Glomerular visceral epithelial cell (primary cell): ENCODE results near the gene PGM1.

ENCODE experiments used
- DNase-seq: peaks from one replicate; pipeline ENCODE4 v3.0.0-alpha.2; 2016; ENCODE audit errors: extremely low spot score

PGM1 gene

DNA sequence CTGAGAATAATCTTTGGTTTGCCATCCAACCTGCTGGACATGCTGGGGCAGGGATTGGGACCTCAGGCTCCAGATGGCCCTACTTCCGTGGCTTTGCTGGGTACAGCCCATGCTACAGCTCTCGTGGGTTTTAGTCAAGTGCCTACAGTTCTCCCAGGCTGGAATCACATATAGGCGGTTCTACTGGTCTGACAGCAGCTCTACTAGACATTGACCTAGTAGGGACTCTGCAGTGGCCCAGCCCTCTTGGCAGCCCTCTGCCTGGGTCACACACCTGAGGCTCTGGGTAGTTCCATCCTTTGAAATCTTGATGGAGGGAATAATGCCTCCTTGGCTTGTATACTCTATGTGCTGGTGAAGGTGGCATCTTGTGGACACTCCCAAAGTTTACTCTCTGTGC, 72.2 kb downstream of the PGM1 start:
- no peak for DNase-seq

DNA sequence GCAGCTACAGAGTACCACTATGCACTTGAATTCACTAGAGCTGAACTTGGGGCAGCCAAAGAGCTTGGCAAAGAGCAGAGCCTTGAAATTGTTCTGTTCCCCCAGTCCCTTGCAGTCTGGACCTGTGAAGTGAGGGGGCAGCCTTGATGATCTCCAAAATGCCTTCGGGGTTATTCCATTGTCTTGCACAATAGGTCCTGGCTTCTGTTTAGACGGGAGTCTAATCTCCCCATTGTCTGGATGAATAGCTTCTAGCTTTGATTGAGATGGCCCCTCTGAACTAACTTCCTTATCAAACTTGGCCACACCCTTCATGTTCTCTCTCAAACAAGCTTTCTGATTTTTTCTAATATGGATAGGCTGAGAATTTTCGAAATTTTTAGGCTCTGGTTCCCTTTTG, 72.6 kb downstream of the PGM1 start:
- DNase-seq = no peak

DNA sequence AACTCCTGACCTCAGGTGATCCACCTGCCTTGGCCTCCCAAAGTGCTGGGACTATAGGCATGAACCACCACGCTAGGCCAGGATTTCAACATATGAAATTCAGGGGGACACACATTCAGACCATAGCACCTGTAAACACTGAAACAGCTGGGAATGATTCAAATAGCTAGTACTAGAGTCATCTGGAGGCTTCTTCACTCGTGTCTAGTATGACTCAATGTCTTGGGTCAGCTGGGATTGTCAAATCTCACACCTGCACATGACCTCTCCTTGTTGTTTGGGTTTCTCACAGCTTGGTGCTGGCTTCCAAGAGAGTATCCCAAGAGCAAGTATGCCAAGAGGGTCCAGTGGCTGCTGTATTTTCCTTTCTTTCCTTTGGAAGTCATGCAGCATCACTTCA, 75.1 kb downstream of the PGM1 start:
- DNase-seq = peak; percentile 18

DNA sequence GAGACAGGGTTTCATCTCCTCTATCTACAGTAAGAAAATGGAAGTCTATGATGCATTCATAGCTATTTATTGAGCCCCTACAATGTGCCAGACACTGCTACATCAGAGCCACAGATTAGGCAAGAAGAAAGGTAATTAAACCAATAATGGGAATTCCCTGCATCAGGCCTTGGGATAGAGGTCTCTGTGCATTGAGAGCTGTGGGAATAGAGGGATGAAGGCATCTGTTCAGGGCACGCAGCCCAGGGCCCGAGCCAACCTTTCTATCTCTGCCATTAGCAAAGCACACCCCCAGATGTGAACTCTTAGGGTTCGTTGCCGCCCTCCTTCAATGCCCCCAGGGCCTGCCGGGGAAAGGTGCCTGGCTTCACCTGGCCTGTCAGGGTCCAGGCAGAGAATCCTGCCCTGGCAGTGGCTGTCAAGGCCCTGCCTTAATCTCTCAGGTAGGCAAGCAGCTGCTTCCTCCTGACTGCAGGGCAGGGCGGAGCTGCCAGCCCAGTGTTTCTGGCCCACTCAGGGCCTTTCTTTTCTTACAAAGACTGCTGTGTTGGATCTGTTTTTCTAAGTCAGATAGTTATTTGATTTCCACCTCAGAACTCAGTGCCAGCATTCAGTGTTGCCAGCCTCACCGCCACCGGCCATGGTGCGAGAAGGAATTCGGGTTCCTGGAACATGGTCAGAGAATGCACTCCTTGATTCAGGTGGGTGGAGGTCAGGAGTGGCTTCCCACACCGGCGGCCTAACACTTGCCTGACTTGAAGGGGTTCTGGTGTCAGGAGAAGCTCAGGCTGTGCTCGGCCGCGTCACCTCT, 76.1 kb downstream of the PGM1 start:
- no peak for DNase-seq

DNA sequence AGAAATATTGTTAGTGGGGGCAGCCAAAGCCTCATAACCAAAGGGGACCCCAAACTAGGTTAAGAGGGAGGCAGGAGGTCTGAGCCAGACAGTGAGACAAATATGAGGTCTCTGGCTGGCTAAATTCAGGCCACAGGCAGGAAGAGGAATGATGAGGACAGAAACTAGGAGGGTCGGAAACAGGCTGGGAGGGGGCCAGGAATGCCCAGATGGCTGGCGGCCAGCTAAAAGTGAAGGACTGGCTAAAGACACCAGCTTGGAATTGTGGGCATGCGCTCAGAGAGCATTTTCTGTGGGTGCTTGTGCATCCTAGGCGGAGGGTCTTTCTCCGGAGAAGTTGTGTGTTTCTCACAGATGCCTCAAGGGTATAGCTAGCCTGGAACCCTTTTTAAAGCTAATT, 77.0 kb downstream of the PGM1 start:
- no peak for DNase-seq

DNA sequence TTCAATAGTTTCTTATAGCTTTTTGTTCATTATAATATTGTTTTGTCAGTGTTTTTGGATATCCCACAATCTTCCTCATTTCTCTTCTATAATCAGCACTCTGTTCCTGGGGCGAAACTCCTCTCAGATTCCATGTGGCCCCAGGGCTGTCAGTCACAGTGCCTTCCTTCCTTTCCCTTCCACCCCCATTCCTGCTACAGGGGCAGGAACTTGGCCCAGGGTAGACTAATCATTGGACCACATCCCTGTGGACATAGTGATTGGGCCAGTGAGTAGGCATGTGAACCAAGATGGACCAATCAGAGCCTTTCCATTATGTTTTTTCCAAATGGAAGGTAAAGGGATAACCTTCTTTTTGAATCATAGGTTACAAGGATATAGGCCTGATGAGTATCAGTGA, 78.3 kb downstream of the PGM1 start:
- DNase-seq = no peak

DNA sequence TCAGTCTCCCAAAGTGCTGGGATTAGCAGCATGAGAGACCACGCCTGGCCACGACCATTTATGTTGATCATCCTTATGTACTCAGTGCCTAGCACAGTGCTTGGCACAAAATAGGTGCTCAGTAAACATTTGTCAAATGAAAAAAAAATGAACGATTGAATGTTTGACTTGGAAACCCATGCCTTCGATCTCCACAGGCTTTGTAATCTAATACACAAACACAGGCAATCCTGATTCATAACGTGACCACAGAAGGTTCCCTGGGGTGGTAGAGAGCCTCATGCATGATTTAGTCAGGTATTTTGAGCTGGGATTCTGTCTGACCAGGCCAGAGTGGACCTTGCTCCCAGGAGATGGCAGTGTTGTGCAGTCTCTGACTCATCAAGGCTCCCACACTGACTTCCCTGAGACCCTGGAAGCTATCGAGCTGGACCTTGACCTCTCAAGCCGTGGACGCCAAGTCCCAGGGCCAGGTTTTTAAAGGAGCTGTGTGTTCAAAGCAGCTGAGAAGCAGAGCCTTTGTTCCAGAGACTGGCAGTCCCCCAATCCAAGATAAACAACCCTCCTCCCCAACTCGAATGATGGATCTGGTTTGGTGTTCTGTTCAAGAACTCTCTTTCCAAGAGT, 81.1 kb downstream of the PGM1 start:
- peak; percentile 94 for DNase-seq

DNA sequence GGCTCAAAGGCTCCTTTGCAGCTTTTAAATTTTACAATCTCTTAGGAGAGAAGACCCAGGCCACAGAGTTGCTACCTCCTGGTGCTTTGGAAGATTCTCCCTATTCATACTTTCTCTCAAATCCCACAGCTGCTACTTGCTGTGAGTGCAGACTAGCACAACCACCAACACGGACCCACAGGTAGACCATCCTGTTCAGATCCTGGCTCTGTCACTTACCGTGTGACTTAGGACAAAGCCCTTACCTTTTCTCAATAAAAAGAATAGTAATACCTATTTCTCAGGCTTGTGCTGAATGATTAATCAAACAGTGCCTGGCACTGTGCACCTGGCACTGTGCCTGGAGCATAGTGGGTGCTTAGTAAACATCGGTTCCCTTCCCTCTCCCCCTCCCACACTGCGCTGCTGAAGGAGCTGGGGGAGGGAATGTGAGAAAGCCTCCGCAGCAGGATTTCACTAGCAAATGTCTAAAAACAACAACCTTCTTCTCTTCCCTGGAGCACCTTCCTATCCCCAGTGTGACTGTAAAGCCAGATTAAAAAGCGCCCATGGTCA, 81.7 kb downstream of the PGM1 start:
- DNase-seq = no peak

DNA sequence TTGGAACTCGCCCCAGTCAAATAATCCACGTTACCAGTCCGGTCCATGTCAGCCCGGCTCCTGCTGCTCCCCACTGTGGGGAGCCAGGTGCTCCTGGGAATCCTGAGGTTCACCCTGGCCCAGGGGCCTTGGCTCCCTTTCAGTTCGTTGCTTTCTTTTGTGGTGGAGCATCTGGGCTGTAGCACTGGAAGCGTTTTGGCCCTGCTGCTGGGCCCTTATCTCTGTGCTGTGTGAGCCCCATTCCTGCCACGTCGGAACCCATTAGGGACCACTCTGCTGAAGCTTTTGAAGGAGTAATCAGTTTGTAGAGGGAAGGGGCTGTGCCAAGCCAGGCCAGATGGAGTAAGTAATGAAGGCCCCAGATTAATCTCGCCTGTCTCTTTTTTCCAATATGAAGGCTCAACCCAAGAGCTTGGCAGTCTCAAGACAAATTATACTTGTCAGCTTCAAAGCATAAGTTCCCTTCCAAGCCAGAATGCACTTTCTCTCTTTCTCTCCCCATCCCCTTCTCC, 82.3 kb downstream of the PGM1 start:
- DNase-seq = no peak

DNA sequence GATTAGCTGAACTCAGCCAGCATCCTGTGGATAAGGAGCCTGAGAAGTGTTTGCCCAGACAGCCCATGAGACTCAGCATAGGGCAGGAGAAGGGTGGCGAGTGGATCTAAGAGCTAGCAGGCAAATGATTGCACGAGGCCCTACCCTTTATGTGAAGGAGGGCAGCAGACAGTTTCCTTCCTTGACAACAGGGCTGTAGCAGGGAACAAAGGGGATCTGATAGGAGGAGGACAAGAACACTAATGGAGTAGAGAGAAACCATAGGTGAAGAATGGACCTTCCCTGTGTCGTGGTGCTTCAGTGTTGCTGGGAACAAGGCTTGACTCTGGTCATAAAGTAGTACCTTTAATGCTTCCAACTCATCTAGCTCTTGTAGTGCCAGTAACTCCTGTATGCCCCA, 84.3 kb downstream of the PGM1 start:
- no peak for DNase-seq

DNA sequence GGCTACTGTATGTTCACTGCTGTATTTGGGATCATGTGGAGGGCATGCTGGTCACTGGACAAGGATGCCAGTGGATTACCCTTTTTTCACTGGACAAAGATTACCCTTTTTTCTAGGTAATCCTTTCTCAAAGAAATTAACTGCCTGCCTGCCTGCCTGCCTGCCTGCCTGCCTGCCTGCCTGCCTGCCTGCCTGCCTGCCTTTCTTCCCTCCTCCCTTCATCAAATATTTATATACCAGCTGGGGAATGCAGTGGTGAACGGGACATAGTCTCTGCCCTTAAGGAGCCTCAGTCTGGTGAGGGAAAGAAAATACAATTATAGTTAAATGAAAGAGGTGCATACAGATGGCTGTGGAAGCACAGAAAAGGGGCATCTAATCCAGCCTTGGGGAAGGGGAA, 85.0 kb downstream of the PGM1 start:
- no peak for DNase-seq

DNA sequence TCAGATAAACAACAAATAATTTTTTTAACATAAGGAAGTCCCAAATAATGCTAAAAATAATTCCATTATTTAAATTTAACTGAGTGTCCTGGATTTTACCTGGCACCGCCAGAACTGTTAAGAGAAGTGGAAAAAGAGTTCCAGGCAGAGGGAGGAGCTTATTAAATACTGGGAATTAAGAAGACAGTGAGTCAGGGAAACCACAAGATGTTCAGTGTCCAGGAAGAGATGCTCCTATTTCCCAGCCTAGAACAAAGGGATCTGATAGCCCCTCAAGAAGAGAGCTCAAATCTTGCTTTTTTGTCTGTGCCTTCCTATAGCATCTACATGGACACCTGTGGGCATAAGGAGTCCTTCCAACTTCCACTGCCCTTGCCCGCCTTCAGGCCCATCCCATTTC, 85.9 kb downstream of the PGM1 start:
- DNase-seq = peak; percentile 31

DNA sequence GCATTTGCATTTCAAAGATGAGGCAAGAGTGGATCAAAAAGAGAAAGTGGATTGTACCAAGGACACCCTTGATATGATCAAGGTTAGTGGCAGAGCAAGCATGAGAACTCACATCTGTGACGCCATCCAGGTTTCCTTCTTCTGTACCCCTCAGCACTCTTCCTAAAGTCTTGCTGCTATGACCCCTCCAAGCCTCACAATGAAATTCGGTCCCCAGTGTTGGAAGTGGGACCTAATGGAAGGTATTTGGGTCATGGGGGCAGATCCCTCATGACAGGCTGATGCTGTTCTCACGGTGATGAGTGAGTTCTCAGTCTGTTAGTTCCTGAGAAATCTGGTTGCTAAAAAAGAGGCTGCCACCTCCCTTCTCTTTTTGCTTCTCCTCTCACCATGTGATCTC, 86.4 kb downstream of the PGM1 start:
- DNase-seq = no peak

DNA sequence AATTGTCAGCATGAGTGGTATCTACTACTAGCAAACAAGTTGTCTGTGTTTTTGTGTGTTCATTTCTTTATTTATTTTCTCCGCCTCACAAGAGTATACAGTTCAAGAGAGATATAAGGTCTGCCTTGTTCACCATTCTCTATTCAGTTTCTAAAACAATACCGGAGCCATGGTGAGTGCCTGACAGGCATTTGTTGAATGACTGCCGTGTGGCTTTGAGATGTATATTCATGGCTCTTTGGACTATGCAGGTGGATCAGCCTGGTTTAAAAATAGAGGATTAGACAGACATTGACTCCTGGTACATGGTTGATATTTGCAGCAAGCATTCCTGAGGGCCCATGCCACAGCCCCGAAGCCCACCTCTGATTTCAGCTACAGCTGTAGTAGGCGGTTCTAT, 89.7 kb downstream of the PGM1 start:
- no peak for DNase-seq

DNA sequence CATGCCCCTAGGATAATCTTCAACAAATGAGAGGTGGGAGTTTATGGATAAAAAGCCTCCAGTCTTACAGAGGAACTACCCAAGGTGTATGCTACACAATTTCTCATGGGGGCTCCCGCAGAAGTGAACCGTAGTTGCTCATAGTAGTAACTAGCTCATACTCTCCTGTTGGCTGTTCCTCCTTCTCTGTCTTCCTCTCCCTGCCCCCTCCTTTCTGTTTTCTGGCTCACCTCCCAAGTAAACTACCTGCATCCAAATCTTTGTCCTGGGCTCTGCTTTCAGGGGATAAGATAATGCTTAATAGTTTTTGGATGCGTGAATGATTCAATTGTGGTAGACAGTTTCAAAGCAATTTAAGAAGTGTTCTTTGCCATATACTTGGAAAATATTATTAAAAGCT, 90.5 kb downstream of the PGM1 start:
- DNase-seq = no peak

DNA sequence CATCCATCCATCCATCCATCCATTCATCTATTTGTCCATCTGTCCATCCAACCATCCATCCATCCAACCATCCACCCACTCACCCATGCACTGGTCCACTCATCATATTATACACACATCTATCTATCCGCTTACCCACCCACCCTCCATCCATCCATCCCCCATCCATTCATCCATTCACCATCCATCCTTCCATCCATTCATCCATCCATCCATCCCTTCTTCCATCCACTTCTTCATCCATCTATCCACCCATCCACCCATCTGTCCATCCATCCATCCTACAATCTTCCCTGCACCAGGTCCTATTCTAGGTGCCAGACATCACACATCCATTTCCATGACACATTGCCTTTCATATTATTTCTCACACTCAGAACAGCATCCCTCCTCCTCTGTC, 93.5 kb downstream of the PGM1 start:
- no peak for DNase-seq

DNA sequence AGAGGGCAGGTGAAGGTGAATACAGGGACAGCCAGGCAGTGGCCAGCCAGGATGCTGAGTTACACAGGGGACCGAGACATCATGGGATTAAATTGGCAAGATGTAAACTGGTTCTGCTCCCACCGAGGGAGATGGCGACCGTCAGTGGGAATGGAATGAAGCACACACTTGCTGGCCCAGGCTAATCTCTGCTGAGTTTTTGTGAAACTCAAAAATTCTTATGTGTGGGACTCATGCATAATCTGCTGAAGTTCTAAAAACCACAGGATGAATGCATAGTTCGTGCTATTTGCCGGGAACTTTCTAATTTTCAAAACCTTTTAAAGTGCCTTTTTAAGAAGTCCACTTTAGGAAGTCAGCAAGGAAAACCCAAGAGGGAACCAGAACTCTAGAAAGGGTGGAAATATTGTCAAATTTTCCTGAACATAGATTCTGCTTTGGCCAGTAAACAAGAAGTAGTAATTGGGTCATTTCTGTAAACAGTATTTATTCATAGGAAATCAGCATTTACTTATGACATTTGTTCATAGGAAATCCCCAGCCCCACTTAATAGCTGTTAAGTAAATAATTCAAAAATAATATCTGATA, 95.2 kb downstream of the PGM1 start:
- no peak for DNase-seq

DNA sequence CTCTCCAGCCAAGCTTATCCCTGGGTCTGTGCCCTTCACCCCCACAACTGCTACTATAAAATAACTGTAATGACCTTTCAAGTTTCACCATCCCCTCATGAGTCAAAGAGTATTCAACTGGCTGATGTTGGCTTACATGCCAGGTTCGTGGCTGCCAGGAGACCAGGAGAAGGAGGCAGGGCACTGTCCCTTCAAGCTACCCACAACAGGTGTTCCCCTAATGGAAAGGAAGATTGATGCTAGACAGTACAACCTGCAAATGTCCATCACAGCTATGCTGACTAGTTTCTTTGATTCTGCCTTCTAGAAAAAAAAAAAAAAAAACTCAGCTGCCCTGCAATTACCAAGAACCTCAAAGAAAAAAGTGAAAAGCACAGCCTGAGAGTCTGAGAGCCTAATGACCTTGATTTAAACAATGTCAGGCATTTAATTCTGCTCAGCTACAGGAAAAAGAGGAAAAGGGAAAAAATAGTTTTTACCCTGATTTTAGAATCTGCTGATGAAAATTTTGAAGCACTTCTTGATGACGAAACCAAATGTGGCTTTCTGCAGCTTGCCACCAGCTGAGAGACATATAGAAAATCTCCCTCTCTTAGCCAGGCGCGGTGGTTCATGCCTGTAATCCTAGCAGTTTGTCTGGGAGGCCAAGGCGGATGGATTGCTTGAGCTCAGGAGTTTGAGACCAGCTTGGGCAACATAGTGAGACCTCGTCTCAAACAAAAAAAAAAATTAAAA, 97.9 kb downstream of the PGM1 start:
- no peak for DNase-seq

DNA sequence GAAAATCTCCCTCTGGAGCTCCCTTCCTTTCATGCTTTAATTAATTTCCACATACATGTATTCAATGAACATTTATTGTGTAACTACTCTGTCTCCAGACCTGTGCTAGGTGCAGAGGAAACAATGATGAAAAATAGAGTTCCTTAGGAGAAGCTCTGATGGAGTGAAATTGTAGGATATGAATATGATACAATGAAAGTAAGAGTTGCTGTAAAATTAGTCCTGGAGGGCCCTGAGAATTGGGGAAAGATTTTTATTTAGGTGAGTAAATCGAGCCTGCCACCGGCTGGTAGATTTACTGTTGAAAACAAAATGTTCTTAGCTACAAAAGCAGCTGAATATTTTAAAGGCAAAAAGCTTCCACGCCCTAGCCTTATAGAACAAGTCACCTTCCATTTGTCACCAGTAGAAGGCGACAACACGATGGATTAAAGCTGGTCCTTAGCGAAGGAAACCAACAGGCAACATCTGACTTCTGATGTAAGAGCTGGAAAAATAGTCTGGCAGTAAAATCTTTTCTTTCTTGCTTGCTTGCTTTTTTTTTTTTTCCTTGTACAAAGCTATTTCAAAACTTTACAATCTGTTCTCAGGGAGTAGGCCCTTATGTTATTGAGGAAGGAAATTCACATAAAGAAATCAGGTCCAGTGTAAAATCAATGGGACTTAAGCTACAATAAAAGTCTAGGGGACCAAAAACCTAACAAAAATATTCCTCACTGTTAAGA, 98.7 kb downstream of the PGM1 start:
- DNase-seq = peak; percentile 80

DNA sequence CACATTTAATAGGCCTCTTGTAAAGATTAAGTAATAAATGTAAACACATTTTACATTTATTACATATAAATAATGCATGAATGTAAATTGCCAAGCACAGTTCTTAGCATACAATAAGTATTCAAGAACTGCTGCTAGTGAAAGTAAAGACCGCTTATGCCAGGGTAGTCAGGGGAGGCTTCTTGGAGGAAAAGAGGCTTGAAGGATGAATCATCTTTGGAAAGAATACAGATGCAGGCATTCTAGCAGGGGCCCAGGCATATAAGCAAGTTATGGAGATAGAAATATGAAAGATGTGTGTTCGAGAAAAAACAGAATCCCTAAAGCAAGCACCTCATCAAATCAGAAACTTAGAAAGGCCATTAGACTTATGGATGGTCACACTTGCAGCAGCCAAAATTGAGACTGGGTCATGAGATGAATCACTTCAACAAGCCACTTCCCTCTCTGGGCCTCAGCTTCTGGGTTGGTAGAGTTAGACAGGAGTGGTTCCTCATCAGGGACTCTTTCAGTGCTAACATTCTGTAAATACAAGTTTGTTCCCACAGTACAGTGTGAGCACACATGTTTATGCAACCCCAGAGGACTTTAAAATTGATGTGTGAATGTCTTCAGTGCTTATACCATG, 100.8 kb downstream of the PGM1 start:
- DNase-seq = no peak
